ENCODE results near the gene LRRC4.

LRRC4 gene

GRCh38 chr7:128029405-128029995, 1.7 kb downstream of the LRRC4 start:
- no peak for DNase-seq

- no peak for DNase-seq
Measured at GRCh38 chr7:128027485-128027980, 3.7 kb downstream of the LRRC4 start.

GRCh38 chr7:128026551-128026950, 4.7 kb downstream of the LRRC4 start:
- no peak for DNase-seq

GRCh38 chr7:128025819-128026218, 5.4 kb downstream of the LRRC4 start:
- DNase-seq = no peak

GRCh38 chr7:128025380-128025779, 5.9 kb downstream of the LRRC4 start:
- no peak for DNase-seq

- no peak for DNase-seq
Measured at GRCh38 chr7:128024151-128024550, 7.1 kb downstream of the LRRC4 start.

- DNase-seq = no peak
Measured at GRCh38 chr7:128022631-128023532, 8.4 kb downstream of the LRRC4 start.

- no peak for DNase-seq
Measured at GRCh38 chr7:128021366-128021765, 9.9 kb downstream of the LRRC4 start.

GRCh38 chr7:128020159-128020558, 11.1 kb downstream of the LRRC4 start:
- DNase-seq = peak; percentile 66

- no peak for DNase-seq
Measured at GRCh38 chr7:128019288-128019687, 11.9 kb downstream of the LRRC4 start.

GRCh38 chr7:128017862-128018845, 13.1 kb downstream of the LRRC4 start:
- no peak for DNase-seq

GRCh38 chr7:128017460-128017859, 13.8 kb downstream of the LRRC4 start:
- no peak for DNase-seq

GRCh38 chr7:128014811-128015210, 16.4 kb downstream of the LRRC4 start:
- DNase-seq = no peak

GRCh38 chr7:128011131-128011661, 20.0 kb downstream of the LRRC4 start:
- DNase-seq = no peak

GRCh38 chr7:128010391-128011127, 20.7 kb downstream of the LRRC4 start:
- DNase-seq = peak; percentile 50

GRCh38 chr7:128008744-128009143, 22.5 kb downstream of the LRRC4 start:
- DNase-seq = no peak

- DNase-seq = no peak
Measured at GRCh38 chr7:128008141-128008540, 23.1 kb downstream of the LRRC4 start.

GRCh38 chr7:128007303-128007680, 23.9 kb downstream of the LRRC4 start:
- DNase-seq = no peak

GRCh38 chr7:128006550-128007302, 24.5 kb downstream of the LRRC4 start:
- DNase-seq = no peak

- no peak for DNase-seq
Measured at GRCh38 chr7:128005759-128006159, 25.5 kb downstream of the LRRC4 start.

- DNase-seq = no peak
Measured at GRCh38 chr7:128005117-128005516, 26.1 kb downstream of the LRRC4 start.

Data from hematopoietic multipotent progenitor cell treated with erythropoietin and hydrocortisone succinate and interleukin-3 and kit ligand, for 6 days (in vitro differentiated cells).